Uterus (tissue), 4 donors: Measurements from ENCODE around the gene MFNG. TPM values are rescaled to one million over a fixed set of nuclear protein-coding genes. Genes with fewer than 3 reads are reported as not detected.

Source experiments
- DNase-seq, 2 donors: peaks; one replicate each; pipeline ENCODE4 v3.0.0-alpha.2; 2019 to 2020
- H3K27ac ChIP-seq, 2 donors: fragments of 200-600 bp; sonication (generic); 1 replicate in 1 of 2; 2 replicates in 1 of 2; pipeline ENCODE4 v1.5.1; 2016 to 2018
- H3K27me3 ChIP-seq, 2 donors: fragments of 200-600 bp; sonication (generic); one replicate each; pipeline ENCODE4 v1.5.1; 2018 to 2019; ENCODE audit warnings: control low read depth in 1 of 2
- H3K36me3 ChIP-seq, 2 donors: fragments of 200-600 bp; sonication (generic); one replicate each; pipeline ENCODE4 v1.5.1; 2019; ENCODE audit warnings: control low read depth in 1 of 2
- H3K4me1 ChIP-seq, 2 donors: fragments of 200-600 bp; sonication (generic); one replicate each; pipeline ENCODE4 v1.5.1; 2018 to 2019; ENCODE audit warnings: control low read depth in 1 of 2
- H3K4me3 ChIP-seq, 2 donors: fragments of 200-600 bp; sonication (generic); 1 replicate in 1 of 2; 2 replicates in 1 of 2; pipeline ENCODE4 v1.5.1; 2018 to 2019; ENCODE audit warnings: mild to moderate bottlenecking in 1 of 2
- H3K9me3 ChIP-seq, 2 donors: fragments of 200-600 bp; sonication (generic); one replicate each; pipeline ENCODE4 v1.5.1; 2019; ENCODE audit warnings: control low read depth in 1 of 2
- CTCF ChIP-seq, 4 experiments: fragments of 200-600 bp in 2 of 4; fragments of 450-650 bp in 2 of 4; sonication (generic) in 2 of 4; IDR thresholded peaks; one replicate each; pipeline ENCODE4 v1.5.1; 2016 to 2019; ENCODE audit warnings: antibody characterized with exemption in 4 of 4, mild to moderate bottlenecking in 2 of 4, moderate library complexity in 1 of 4
- POLR2A ChIP-seq, 2 donors: fragments of 450-650 bp; IDR thresholded peaks; one replicate each; pipeline ENCODE4 v1.6.1; 2016; ENCODE audit warnings: antibody characterized with exemption in 2 of 2, mild to moderate bottlenecking in 1 of 2, moderate library complexity in 1 of 2
- intact Hi-C: fragments of 100-400 bp; cut with DNase I; formaldehyde crosslinking; loops from one replicate; pipeline ENCODE4 v1.15.1; 2023; ENCODE audit warnings: low total_unique reads
- total RNA-seq, 4 donors: library from RNA; depleted of rRNA in 3 of 4; stranded (reverse); fragments of >200 nt in 3 of 4; gene quantifications; one replicate each; pipeline versions ENCODE4 v1.1.0 to v1.2.4, GENCODE V29; 2014 to 2023
- donor health status: DM: yes; HTN: yes; CAD: no.

MFNG gene
- total RNA-seq, 4 donors from 2014 or later = 7.6 to 71.2 (median 28.7) TPM

DNA sequence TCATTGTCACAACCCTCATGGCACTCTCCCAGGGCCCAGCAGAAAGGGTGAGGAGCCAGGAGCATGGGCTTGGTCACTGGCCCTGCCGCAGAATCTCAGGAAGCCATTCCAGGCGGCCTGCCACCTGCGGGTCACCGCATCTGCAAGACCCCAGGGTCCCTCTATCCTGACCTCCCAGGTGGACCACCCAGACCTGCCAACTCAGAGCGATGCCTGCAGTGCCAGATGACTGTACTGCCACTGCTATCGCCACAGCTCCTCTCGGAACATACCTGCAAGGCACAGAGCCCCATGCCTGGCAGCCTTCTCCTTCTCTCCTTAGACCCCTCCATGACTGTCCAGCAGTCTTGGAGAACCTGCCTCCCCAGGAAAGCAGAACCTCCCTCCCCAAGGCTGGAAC, 32.5 kb downstream of the MFNG start:
- Histone ChIP-seq H3K36me3 (no peaks in the 10 kb centered on the region), H3K27me3 (no peaks in the 10 kb centered on the region), H3K4me3 (no peak overlapping the region), H3K4me1 (no peaks in the 10 kb centered on the region), H3K27ac (no peak overlapping the region), H3K9me3 (no peaks in the 10 kb centered on the region)
- intact Hi-C loops = no loop called here
- DNase-seq = no peak
- TF ChIP-seq POLR2A (IDR thresholded peaks at IDR 0.05) (no peak), CTCF (IDR thresholded peaks at IDR 0.05) (no peak)

GRCh38 chr22:37451218-37451617, 35.0 kb downstream of the MFNG start:
- intact Hi-C loops = no loop called here
- Histone ChIP-seq H3K4me1 (no peaks in the 10 kb centered on the region), H3K9me3 (no peaks in the 10 kb centered on the region), H3K27me3 (no peaks in the 10 kb centered on the region), H3K4me3 (no peak overlapping the region), H3K36me3 (no peaks in the 10 kb centered on the region), H3K27ac (no peak overlapping the region)
- DNase-seq = no peak
- TF ChIP-seq POLR2A (IDR thresholded peaks at IDR 0.05) (no peak), CTCF (IDR thresholded peaks at IDR 0.05) (no peak)

DNA sequence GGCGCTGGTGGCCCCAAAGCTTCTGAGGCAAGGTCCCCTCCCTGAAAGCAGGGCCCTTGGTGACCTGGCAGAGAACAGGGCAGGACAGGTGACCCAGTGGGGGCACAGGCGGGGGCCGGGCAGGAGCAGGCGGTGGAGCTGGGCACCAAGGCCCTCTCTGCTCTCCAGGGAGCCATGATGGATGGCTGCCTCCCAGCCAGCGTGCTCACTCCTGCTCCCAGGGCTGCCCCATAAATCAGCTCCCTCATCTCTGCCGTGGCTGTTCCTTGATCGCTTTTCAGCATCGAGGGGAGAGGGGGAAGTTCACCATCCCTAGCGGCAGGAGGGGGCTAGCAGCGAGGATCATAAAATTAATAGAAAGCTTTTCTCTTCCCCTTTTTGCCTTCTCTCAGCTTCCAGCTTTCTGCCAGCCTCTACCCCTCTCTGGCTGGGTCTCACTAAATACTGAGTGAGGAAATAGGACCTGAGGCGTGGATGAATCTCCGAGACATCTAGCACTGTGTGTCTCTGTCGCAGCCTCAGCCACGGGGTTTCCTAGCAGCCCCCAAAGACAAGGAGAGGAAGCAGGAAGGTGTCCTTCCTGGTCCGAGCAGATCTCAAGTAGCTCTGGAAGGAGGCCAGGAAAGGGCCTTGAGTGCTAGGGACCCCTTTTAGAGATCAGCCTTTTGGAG, 36.7 kb downstream of the MFNG start:
- TF ChIP-seq POLR2A (IDR thresholded peaks at IDR 0.05) = no peak
- TF ChIP-seq CTCF (IDR thresholded peaks at IDR 0.05) = no peak

GRCh38 chr22:37448516-37449127, 37.6 kb downstream of the MFNG start:
- no peak for TF ChIP-seq CTCF (IDR thresholded peaks at IDR 0.05)
- no peak for TF ChIP-seq POLR2A (IDR thresholded peaks at IDR 0.05)
- Histone ChIP-seq H3K27ac (no peak overlapping the region), H3K27me3 (no peaks in the 10 kb centered on the region), H3K36me3 (no peaks in the 10 kb centered on the region), H3K9me3 (no peaks in the 10 kb centered on the region), H3K4me3 (no peak overlapping the region), H3K4me1 (no peaks in the 10 kb centered on the region)
- DNase-seq = no peak
- intact Hi-C loops = no loop called here

More for the DNA sequence above, 36.7 kb downstream of the MFNG start:
- Histone ChIP-seq H3K36me3 (no peaks in the 10 kb centered on the region), H3K9me3 (no peaks in the 10 kb centered on the region), H3K27ac (no peak overlapping the region), H3K4me3 (no peak overlapping the region), H3K27me3 (no peaks in the 10 kb centered on the region), H3K4me1 (no peaks in the 10 kb centered on the region)
- intact Hi-C loops = no loop called here
- no peak for DNase-seq

GRCh38 chr22:37445501-37445900, 40.7 kb downstream of the MFNG start:
- H3K9me3 ChIP-seq = no peaks in the 10 kb centered on the region
- intact Hi-C loops = no loop called here
- no peaks in the 10 kb centered on the region for H3K36me3 ChIP-seq
- no peak overlapping the region for H3K27ac ChIP-seq
- H3K4me1 ChIP-seq = no peaks in the 10 kb centered on the region
- H3K4me3 ChIP-seq = no peak overlapping the region
- TF ChIP-seq POLR2A (IDR thresholded peaks at IDR 0.05) (no peak), CTCF (IDR thresholded peaks at IDR 0.05) (no peak)
- no peaks in the 10 kb centered on the region for H3K27me3 ChIP-seq
- no peak for DNase-seq
